A549 (cell line): ENCODE measurements around the gene TMEM108. TPM values are rescaled to one million over a fixed set of nuclear protein-coding genes. Genes with fewer than 3 reads are reported as not detected.

Experiments
- ATAC-seq, 2 experiments: fragments of 200-7000 bp in 1 of 2; fragments of >200 bp in 1 of 2; cut with Nextera tagmentation in 1 of 2; cut with Tn5 transposase in 1 of 2; 3 replicates each; pipeline versions ENCODE4 v1.8.0 to v1.9.1; 2018 to 2020; ENCODE audit warnings: mild to moderate bottlenecking in 1 of 2, moderate library complexity in 1 of 2
- CTCF ChIA-PET: fragments of 300-600 bp; sonication (Branson Sonifier 250); formaldehyde crosslinking; extraction: SDS; loops from one replicate; lab custom pipeline; 2021; ENCODE audit warnings: antibody characterized with exemption, inconsistent platforms; lab: Yijun Ruan, JAX
- POLR2A ChIA-PET: fragments of 350-600 bp; formaldehyde crosslinking; extraction: SDS; loops from one replicate; lab custom pipeline; 2021; ENCODE audit warnings: antibody characterized with exemption, inconsistent platforms; lab: Yijun Ruan, JAX
- DNase-seq, 2 experiments: peaks; one replicate each; pipeline versions ENCODE4 v3.0.0 to v3.0.0-alpha.2; 2011 to 2016; ENCODE audit warnings: low read depth in 1 of 2, low spot score in 1 of 2
- FAIRE-seq: peaks from 2 replicates; lab custom pipeline; 2011; peaks lifted over from hg19 to GRCh38; lab: Jason Lieb, UNC
- H3K27ac ChIP-seq, 2 experiments: fragments of >200 bp; sonication (Bioruptor Twin); formaldehyde crosslinking; 3 replicates each; pipeline ENCODE4 v1.5.1; 2016 to 2017
- H3K4me1 ChIP-seq: fragments of >200 bp; sonication (Bioruptor Twin); formaldehyde crosslinking; 3 replicates; pipeline ENCODE4 v1.6.1; 2016
- H3K4me2 ChIP-seq: fragments of >200 bp; sonication (Bioruptor Twin); formaldehyde crosslinking; 3 replicates; pipeline ENCODE4 v1.6.1; 2016
- H3K4me3 ChIP-seq: fragments of >200 bp; sonication (Bioruptor Twin); formaldehyde crosslinking; 3 replicates; pipeline ENCODE4 v1.5.1; 2016
- H3K9me3 ChIP-seq: fragments of >200 bp; sonication (Bioruptor Twin); formaldehyde crosslinking; 3 replicates; pipeline ENCODE4 v1.6.1; 2016
- BHLHE40 ChIP-seq: IDR thresholded peaks from 2 replicates; pipeline ENCODE4 v1.6.1; 2012; ENCODE audit warnings: low read depth, low read length, inconsistent platforms
- CBX8 ChIP-seq: fragments of 200-600 bp; sonication (generic); IDR thresholded peaks from 2 replicates; pipeline ENCODE4 v1.6.1; 2016
- E2F6 ChIP-seq: IDR thresholded peaks from 2 replicates; pipeline ENCODE4 v1.6.1; 2012; ENCODE audit warnings: low read depth, borderline replicate concordance
- EHF ChIP-seq: fragments of 250-450 bp; sonication (Bioruptor Pico); IDR thresholded peaks from 2 replicates; pipeline ENCODE4 v1.5.0; 2020; ENCODE audit warnings: mild to moderate bottlenecking
- EHMT2 ChIP-seq: fragments of 200-600 bp; sonication (generic); IDR thresholded peaks from 2 replicates; pipeline ENCODE4 v1.6.1; 2016; ENCODE audit warnings: antibody characterized with exemption, low read depth, mild to moderate bottlenecking, moderate library complexity
- FOSB ChIP-seq: fragments of 250-450 bp; sonication (Bioruptor Pico); IDR thresholded peaks from 2 replicates; pipeline ENCODE4 v1.5.0; 2020; ENCODE audit warnings: mild to moderate bottlenecking, moderate library complexity
- FOXS1 ChIP-seq: fragments of 250-450 bp; sonication (Bioruptor Pico); IDR thresholded peaks from 2 replicates; pipeline ENCODE4 v1.5.0; 2020; ENCODE audit warnings: mild to moderate bottlenecking, moderate library complexity
- HMGXB4 ChIP-seq: fragments of 250-450 bp; sonication (Bioruptor Pico); IDR thresholded peaks from 2 replicates; pipeline ENCODE4 v1.5.0; 2021; ENCODE audit warnings: mild to moderate bottlenecking, moderate library complexity, borderline replicate concordance
- JUN ChIP-seq, 2 experiments: fragments of >200 bp; sonication (Bioruptor Twin); formaldehyde crosslinking; IDR thresholded peaks; 2 replicates in 1 of 2; 3 replicates in 1 of 2; pipeline ENCODE4 v1.6.1; 2016 to 2017
- MAZ ChIP-seq: fragments of 150-350 bp; IDR thresholded peaks from 2 replicates; pipeline ENCODE4 v1.6.1; 2014; ENCODE audit warnings: antibody characterized with exemption, low read depth, low read length, borderline replicate concordance
- PBX3 ChIP-seq: IDR thresholded peaks from 2 replicates; pipeline ENCODE4 v1.6.1; 2012
- PHF8 ChIP-seq: fragments of 200-600 bp; sonication (generic); IDR thresholded peaks from 2 replicates; pipeline ENCODE4 v1.6.1; 2016; ENCODE audit warnings: low read depth, mild to moderate bottlenecking, antibody characterized with exemption, moderate library complexity, borderline replicate concordance
- POLR2AphosphoS2 ChIP-seq: conservative IDR thresholded peaks from 2 replicates; pipeline ENCODE4 v1.6.1; 2012; ENCODE audit warnings: low read length, improper control_type of control experiment, inconsistent platforms
- RAD21 ChIP-seq, 2 experiments: fragments of >200 bp in 1 of 2; sonication (Bioruptor Twin) in 1 of 2; formaldehyde crosslinking in 1 of 2; IDR thresholded peaks in 1 of 2; conservative IDR thresholded peaks in 1 of 2; 2 replicates in 1 of 2; 3 replicates in 1 of 2; pipeline ENCODE4 v1.6.1; 2012 to 2018; ENCODE audit warnings: inconsistent platforms in 1 of 2
- RCOR1 ChIP-seq: fragments of 150-350 bp; IDR thresholded peaks from 2 replicates; pipeline ENCODE4 v1.6.1; 2014; ENCODE audit warnings: antibody characterized with exemption, low read length, low read depth
- RNF2 ChIP-seq: fragments of 200-600 bp; sonication (generic); IDR thresholded peaks from 2 replicates; pipeline ENCODE4 v1.6.1; 2016; ENCODE audit warnings: low read depth, mild to moderate bottlenecking, antibody characterized with exemption, moderate library complexity, borderline replicate concordance
- SMC3 ChIP-seq: fragments of >200 bp; sonication (Bioruptor Twin); formaldehyde crosslinking; IDR thresholded peaks from 3 replicates; pipeline ENCODE4 v1.6.1; 2018; ENCODE audit warnings: inconsistent platforms
- SREBF2 ChIP-seq: fragments of 450-650 bp; IDR thresholded peaks from 2 replicates; pipeline ENCODE4 v1.6.1; 2014; ENCODE audit warnings: mild to moderate bottlenecking, moderate library complexity
- TFCP2L1 ChIP-seq: fragments of 250-450 bp; sonication (Bioruptor Pico); IDR thresholded peaks from 2 replicates; pipeline ENCODE4 v1.5.0; 2021; ENCODE audit warnings: mild to moderate bottlenecking
- ZC3H11A ChIP-seq: fragments of 450-650 bp; IDR thresholded peaks from 2 replicates; pipeline ENCODE4 v1.6.1; 2014; ENCODE audit warnings: antibody characterized with exemption, mild to moderate bottlenecking
- WGBS: methylation state at CpG from one replicate; pipeline ENCODE4 v1.1.6; 2017; ENCODE audit errors: missing lambda C conversion rate; 5-methylcytosine and 5-hydroxymethylcytosine counted together
- polyA plus RNA-seq, 4 experiments: library from polyadenylated mRNA; depleted of rRNA in 3 of 4; stranded (reverse); fragments of >200 nt; fragmentation: RNase III in 1 of 4; extraction: RNeasy Plus Mini Kit Qiagen cat#74134 plus additional on column Dnase treatment in 1 of 4; gene quantifications; 2 replicates in 3 of 4; 3 replicates in 1 of 4; pipeline ENCODE4 v1.2.3, GENCODE V29; 2011 to 2017
- TF ChIP-seq, protein P1 (sequence below): IDR thresholded peaks from 2 replicates; pipeline ENCODE4 v1.6.1; 2012
- TF ChIP-seq, protein P2 (sequence below): fragments of 450-650 bp; IDR thresholded peaks from 2 replicates; pipeline ENCODE4 v1.6.1; 2014; ENCODE audit warnings: antibody characterized with exemption
- TF ChIP-seq, protein P3 (sequence below): fragments of >200 bp; sonication (Bioruptor Twin); formaldehyde crosslinking; IDR thresholded peaks from 3 replicates; pipeline ENCODE4 v1.5.1; 2016

TMEM108 gene
- polyA plus RNA-seq, 2 of the 4 experiments (the other 2 are of a cell fraction), result not detected

DNA sequence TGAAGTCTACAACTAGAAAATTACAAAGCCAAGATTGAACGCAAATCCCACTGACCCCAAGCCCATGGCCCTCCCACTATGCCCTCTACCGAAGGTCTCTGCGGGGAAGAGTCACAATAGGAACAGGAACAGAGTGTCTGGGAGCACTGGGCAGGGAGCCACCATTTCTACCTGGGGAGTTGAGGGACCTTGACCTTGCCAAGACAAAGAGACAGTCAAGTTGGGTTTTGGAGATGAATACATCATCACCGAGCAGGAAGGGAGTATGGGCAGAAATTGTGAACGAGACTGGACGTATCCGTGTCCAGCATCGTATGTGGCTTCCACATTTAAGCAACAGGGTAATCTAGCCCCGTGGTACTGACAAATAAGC is 330.9 kb downstream of the TMEM108 start:
- Histone ChIP-seq H3K27ac (no peak overlapping the region), H3K9me3 (no peaks in the 10 kb centered on the region), H3K4me2 (no peak overlapping the region), H3K4me1 (no peaks in the 10 kb centered on the region), H3K4me3 (no peak overlapping the region)
- ChIA-PET POLR2A (no interaction called here), CTCF (interaction anchor here (1.1 kb wide), 1 partner anchor 638 kb away, joined by 5 read pairs; no protein-coding TSS in a partner anchor)
- ATAC-seq, result no peak
- no peak for DNase-seq
- 43% methylated on average over 9 of the region's 9 CpGs for WGBS
- FAIRE-seq, result no peak
- TF ChIP-seq, protein P1, sequence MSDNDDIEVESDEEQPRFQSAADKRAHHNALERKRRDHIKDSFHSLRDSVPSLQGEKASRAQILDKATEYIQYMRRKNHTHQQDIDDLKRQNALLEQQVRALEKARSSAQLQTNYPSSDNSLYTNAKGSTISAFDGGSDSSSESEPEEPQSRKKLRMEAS, result no peak
- TF ChIP-seq MAZ (no peak), EHMT2 (no peak), PBX3 (no peak), ZC3H11A (no peak), SREBF2 (no peak), SMC3 (no peak), RAD21 (conservative IDR thresholded peaks at IDR 0.05 in 1 of 2, IDR thresholded peaks at IDR 0.05 in 1 of 2) (no peak), EHF (no peak), TFCP2L1 (no peak)

- H3K4me3 ChIP-seq, result no peak overlapping the region
- POLR2A ChIA-PET, result no interaction called here
- H3K4me2 ChIP-seq, result no peak overlapping the region
- WGBS, result 0% methylated on average over 2 of the region's 2 CpGs
- TF ChIP-seq E2F6, result no peak
- TF ChIP-seq, protein P2, sequence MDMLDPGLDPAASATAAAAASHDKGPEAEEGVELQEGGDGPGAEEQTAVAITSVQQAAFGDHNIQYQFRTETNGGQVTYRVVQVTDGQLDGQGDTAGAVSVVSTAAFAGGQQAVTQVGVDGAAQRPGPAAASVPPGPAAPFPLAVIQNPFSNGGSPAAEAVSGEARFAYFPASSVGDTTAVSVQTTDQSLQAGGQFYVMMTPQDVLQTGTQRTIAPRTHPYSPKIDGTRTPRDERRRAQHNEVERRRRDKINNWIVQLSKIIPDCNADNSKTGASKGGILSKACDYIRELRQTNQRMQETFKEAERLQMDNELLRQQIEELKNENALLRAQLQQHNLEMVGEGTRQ, result no peak
- no peak for TF ChIP-seq PHF8
- no peak for TF ChIP-seq RAD21 (conservative IDR thresholded peaks at IDR 0.05 in 1 of 2, IDR thresholded peaks at IDR 0.05 in 1 of 2)
- TF ChIP-seq POLR2AphosphoS2, result no peak
- TF ChIP-seq CBX8, result no peak
- TF ChIP-seq, all 56 proteins: peak for 0
- no peaks in the 10 kb centered on the region for H3K4me1 ChIP-seq
- H3K9me3 ChIP-seq, result no peaks in the 10 kb centered on the region
- ATAC-seq, result no peak
- CTCF ChIA-PET, result interaction anchor here (0.7 to 1.2 kb wide), 2 partner anchors 11 to 13 kb away, joined by 3 read pairs; no protein-coding TSS in a partner anchor
- no peak for FAIRE-seq
- no peak for DNase-seq
- no peak overlapping the region for H3K27ac ChIP-seq
Measured at GRCh38 chr3:133371181-133371580, 333.0 kb downstream of the TMEM108 start.

DNA sequence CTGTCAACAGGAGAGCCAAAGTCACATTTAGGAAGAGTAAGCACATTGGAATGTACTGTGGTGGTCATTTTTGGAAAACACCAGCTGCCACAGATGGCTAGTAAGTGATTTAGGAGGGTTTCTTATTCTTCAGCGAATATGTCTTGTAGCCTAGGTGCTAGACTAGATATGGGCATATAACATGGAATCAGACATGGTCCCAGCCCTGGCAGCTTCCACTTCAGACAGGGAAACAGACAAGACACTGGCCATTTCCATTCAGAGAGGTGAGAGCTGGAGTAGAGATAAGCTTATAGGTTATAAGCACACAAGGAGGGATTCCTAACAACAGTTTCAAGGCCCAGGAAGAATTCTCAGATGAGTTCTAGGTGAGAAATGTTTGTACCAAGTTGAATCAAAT is 333.5 kb downstream of the TMEM108 start:
- ChIA-PET CTCF (interaction anchor here (3.2 kb wide), 1 partner anchor 11 kb away, joined by 12 read pairs; no protein-coding TSS in a partner anchor), POLR2A (no interaction called here)
- Histone ChIP-seq H3K27ac (no peak overlapping the region), H3K4me1 (no peaks in the 10 kb centered on the region), H3K4me2 (no peak overlapping the region), H3K9me3 (no peaks in the 10 kb centered on the region), H3K4me3 (no peak overlapping the region)
- DNase-seq, result no peak
- TF ChIP-seq RNF2 (no peak), JUN (IDR thresholded peaks at IDR 0.05) (no peak), HMGXB4 (CRISPR knock-in tag) (no peak), BHLHE40 (no peak), FOSB (no peak), RCOR1 (no peak), FOXS1 (CRISPR knock-in tag) (no peak), POLR2AphosphoS2 (no peak), CBX8 (no peak)
- TF ChIP-seq, protein P3, sequence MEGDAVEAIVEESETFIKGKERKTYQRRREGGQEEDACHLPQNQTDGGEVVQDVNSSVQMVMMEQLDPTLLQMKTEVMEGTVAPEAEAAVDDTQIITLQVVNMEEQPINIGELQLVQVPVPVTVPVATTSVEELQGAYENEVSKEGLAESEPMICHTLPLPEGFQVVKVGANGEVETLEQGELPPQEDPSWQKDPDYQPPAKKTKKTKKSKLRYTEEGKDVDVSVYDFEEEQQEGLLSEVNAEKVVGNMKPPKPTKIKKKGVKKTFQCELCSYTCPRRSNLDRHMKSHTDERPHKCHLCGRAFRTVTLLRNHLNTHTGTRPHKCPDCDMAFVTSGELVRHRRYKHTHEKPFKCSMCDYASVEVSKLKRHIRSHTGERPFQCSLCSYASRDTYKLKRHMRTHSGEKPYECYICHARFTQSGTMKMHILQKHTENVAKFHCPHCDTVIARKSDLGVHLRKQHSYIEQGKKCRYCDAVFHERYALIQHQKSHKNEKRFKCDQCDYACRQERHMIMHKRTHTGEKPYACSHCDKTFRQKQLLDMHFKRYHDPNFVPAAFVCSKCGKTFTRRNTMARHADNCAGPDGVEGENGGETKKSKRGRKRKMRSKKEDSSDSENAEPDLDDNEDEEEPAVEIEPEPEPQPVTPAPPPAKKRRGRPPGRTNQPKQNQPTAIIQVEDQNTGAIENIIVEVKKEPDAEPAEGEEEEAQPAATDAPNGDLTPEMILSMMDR, result no peak
- no peak for ATAC-seq
- no peak for FAIRE-seq
- 0% methylated on average over 1 of the region's 1 CpG for WGBS
